HG02852 (cell line): ENCODE measurements around the gene FOXK2.

Experiments
- ATAC-seq: cut with Tn5 transposase; IDR thresholded peaks from one replicate; pipeline ENCODE4 v1.9.1; 2021; ENCODE audit warnings: mild to moderate bottlenecking, moderate library complexity; ENCODE audit not compliant: unreplicated experiment

Gene FOXK2

DNA sequence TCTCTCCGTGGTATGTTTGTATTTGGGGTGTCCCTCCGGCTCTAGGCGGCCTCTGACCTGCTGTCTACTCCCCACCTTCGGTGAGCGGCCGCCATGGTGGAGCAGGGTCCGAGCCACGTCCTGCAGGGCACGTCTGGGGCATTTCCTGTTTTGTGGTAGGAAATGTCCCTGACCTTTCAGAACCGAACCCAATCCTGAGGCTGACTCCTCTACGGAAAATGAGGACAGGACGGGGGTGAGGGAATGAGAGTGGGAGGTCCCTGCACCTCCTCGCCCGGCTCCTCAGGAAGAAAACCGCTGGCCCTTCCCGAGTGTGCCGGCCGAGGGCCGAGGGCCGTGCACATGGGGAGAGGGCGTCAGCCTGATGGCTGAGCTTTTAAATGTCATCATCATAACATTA lies 83.0 kb downstream of the FOXK2 start:
- no peak for ATAC-seq

GRCh38 chr17:82602986-82603710 lies 83.6 kb downstream of the FOXK2 start:
- no peak for ATAC-seq

DNA sequence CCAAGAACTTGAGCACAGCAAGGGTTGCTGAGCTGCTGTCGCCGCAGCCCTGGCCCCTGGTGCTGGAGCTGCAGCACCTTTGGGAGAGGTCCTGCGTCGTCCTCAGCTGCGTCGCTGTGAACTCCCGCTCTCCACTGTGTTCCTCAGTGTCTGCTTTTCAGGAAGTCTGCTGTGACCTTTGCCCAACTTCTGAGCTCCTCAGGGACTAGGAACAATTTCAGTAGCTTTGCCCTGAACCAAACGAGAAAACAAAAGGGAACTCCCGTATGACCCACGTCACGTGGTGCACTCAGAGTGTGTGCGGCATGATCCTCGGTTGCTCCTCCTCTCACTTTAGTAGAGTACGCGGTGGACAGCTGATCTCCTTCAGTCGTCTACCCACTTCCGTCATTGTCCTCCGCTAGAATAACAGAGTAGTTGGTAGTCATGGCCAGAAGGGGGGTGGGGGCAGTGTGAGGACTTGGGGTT lies 84.5 kb downstream of the FOXK2 start:
- no peak for ATAC-seq

- ATAC-seq: no peak
Observed at GRCh38 chr17:82604532-82604931, 85.0 kb downstream of the FOXK2 start.

DNA sequence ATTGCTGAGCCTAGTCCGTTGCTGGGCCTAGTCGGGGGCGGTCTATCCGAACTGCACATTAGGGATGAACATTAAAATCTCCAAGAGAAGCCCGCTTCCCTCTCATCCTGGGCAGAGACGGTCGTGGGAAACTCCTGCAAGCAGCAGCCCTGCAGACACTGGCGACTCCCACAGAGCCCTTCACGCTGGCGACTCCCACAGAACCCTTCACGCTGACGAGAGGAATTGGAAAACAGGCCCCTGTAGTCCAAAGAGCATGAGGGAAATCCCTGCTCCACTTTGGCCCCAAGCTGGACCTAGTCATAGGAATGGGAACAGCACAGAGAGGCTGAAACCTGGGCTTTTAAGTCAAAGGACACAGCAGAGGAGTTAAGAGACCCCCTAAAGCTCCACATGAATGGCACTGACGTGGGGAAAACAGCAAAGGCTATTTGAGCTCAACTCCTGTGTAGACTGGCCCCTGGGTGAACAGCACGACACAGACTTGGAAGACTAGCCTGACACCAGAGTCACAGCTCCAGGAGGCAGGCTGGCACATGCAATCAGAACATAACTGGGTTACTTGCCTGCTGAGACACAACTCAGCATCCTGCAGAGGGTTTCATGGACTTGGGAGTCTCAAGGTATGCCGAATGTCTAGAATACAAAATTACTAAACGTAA lies 86.5 kb downstream of the FOXK2 start:
- ATAC-seq: no peak

DNA sequence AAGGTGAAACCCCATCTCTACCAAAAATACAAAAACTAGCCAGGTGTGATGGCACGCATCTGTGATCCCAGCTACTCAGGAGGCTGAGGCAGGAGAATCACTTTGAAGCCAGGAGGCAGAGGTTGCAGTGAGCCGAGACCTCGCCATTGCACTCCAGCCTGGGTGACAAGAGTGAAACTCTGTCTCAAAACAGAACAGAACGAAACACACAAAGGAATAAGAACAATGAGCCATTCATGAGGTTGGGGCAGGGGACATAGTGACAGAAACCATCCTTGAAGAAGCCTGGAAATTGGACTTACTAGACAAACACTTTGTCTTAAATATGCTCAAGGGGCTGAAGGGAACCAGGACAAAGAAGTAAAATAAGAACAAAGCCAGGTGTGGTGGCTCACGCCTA lies 89.3 kb downstream of the FOXK2 start:
- ATAC-seq: no peak

DNA sequence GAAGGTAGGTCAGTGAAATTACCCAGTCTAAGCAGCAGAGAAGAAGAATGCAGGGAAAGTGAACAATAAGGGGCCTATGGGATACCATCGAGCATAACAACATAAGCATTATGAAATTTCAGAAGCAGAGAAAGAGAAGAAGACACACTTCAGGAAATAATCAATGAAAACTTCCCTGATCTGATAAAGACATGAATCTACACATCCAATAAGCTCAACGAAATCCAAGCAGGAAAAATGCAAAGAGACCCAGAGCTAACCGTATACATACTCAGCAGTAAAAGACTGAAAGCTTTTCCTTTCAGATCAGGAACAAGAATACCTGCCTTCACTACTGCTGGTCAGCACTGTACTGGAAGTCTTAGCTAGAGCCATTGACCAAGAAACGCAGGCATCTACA lies 90.1 kb downstream of the FOXK2 start:
- no peak for ATAC-seq

GRCh38 chr17:82611140-82612058 lies 91.9 kb downstream of the FOXK2 start:
- ATAC-seq: no peak

- no peak for ATAC-seq
Observed at GRCh38 chr17:82613283-82614094, 94.0 kb downstream of the FOXK2 start.

- no peak for ATAC-seq
Observed at GRCh38 chr17:82614095-82614631, 94.6 kb downstream of the FOXK2 start.

- no peak for ATAC-seq
Observed at GRCh38 chr17:82615084-82616020, 95.8 kb downstream of the FOXK2 start.

DNA sequence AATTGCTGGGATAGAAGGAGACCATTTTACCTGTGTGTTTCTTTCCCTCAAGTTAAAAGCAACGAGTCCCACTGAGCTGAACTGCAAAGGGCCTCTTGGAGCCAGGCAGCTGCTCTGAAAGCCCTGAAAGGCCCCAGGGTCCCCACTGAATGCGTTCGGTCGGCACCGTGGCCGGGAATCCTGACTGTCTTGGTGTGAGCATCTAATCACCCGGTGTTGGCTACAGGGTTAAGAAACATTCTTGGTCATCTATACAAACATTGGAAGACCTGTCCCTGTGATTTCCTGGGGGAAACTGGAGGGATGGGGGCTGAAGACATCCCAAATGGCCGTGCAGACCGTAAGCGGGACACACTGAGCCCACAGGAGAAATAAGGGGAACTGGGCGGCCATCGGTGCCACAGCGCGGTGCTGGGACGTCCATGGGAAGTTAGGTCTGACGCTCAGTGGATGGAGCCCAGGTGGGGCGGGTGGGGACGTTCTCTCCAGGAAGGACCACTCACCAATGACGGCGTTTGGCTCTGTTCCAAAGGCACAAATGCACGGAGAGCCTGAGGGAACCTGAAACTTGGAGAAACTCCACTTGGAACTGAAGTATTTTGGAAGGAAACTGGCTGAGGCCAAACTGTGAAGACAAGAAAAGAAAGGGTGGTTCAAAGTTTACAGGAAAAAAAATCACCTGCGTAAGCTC lies 96.6 kb downstream of the FOXK2 start:
- ATAC-seq: no peak

- ATAC-seq: no peak
Observed at GRCh38 chr17:82619211-82619610, 99.7 kb downstream of the FOXK2 start.

DNA sequence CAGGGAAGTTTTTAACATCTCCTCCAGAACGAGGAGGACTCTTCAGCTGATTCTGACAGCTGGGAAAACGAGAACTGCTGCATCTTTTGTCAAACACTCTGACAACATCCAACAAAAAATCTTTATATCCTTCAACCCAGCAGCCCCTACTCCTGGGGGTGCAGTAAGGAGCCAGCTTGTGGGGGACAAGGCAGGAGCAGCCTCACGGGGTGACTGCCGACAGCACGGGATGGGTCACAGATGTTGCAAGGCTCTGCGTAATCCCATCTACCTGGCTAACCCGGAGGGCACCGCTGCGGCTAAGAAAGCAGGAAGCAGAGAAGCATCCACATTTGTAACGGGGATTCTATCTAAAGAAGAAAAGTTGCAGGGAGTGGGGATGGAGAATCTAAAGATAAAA lies 100.1 kb downstream of the FOXK2 start:
- no peak for ATAC-seq

GRCh38 chr17:82623707-82624106 lies 104.2 kb downstream of the FOXK2 start:
- ATAC-seq: no peak

DNA sequence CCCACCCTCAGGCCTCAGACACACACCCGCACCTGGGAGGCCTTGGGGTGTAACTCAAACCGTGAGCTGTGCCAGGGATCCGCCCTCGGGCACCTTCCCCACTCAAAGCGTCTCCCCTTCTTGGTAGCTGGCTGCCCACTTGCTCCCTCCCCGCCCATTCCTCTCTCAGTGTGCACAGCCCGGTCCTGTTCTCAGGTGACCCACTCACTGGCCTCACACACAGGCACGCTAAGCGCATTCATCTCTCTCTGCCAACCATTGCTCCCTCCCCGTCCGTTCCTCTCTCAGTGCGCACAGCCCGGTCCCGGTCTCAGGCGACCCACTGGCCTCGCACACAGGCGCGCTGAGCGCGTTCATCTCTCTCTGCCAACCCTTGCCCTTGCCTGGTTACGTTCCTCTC lies 107.9 kb downstream of the FOXK2 start:
- ATAC-seq: no peak

GRCh38 chr17:82629748-82630147 lies 110.2 kb downstream of the FOXK2 start:
- ATAC-seq: no peak

DNA sequence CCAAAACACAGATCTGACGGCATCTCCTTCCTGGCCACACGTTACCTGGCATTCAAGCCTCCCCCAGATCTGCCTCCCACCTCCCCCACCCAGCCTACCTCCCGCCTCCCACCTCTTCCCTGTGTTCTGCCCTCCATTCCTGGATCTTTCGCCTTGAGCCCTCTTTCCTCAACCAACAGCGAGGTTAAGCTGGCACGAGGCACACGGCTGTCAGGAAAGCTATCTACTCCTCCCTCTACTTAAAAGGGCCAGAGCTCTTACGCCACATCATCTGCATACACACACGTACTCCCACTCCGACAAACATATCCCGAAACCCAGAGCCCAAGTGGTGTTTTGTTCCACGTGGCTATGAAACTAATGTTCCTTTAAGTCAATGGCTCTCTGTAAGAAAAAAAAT lies 110.7 kb downstream of the FOXK2 start:
- ATAC-seq: no peak

- no peak for ATAC-seq
Observed at GRCh38 chr17:82631544-82631943, 112.0 kb downstream of the FOXK2 start.
